ENCODE measurements around the gene ANKFY1. TPM values are rescaled to one million over a fixed set of nuclear protein-coding genes. Genes with fewer than 3 reads are reported as not detected.

The ANKFY1 gene
- total and polyA plus RNA-seq, 9 of the 15 experiments (the other 6 are each of a cell fraction or from before 2014, with no cell fraction given) = 4.3 to 25.6 (median 12.2) TPM

GRCh38 chr17:4150096-4150495 lies 113.7 kb downstream of the ANKFY1 start:
- no peaks in the 10 kb centered on the region for H3K79me2 ChIP-seq (ENCODE audit: control insufficient read depth, insufficient read depth, low read length)
- H3K27me3 ChIP-seq (ENCODE audit: control insufficient read depth in 2 of 2, insufficient read depth in 2 of 2, low read length in 2 of 2) = no peaks in the 10 kb centered on the region
- BruUV-seq (replicated peaks) = no TSS peak
- no peak overlapping the region for H3K4me3 ChIP-seq
- no peaks in the 10 kb centered on the region for H3K36me3 ChIP-seq (ENCODE audit: control insufficient read depth, insufficient read depth, low read length)
- no peaks in the 10 kb centered on the region; a peak in 2 of 5 replicates for H3K4me1 ChIP-seq (replicated peaks in 1 of 2; ENCODE audit: control insufficient read depth in 2 of 2, insufficient read depth in 2 of 2, low read length in 2 of 2)
- no peaks in the 10 kb centered on the region for H4K20me1 ChIP-seq (replicated peaks; ENCODE audit: control insufficient read depth, insufficient read depth, low read length)
- in situ Hi-C loops (cut with MboI) = no loop called here
- H3K4me2 ChIP-seq (ENCODE audit: insufficient read depth, low read length) = no peak overlapping the region
- intact Hi-C loops (cut with micrococcal nuclease) = no loop called here
- TF ChIP-seq RBM15 (IDR thresholded peaks at IDR 0.05; ENCODE audit: insufficient read depth, low read length) (no peak), CTCFL (IDR thresholded peaks at IDR 0.05; ENCODE audit: borderline replicate concordance, insufficient read depth, low read depth, low read length, poor library complexity, severe bottlenecking) (peak; percentile 31), GABPA (tag; conservative IDR thresholded peaks at IDR 0.05; ENCODE audit: low read depth) (no peak), JUNB (CRISPR knock-in tag; conservative IDR thresholded peaks at IDR 0.05) (no peak), CTCF (IDR thresholded peaks at IDR 0.05 in 2 of 3, conservative IDR thresholded peaks at IDR 0.05 in 1 of 3; ENCODE audit: insufficient read depth in 2 of 3, low read depth in 1 of 3, low read length in 3 of 3) (0 out of 6 replicates have a peak, but pooled peaks of 1 of the 3 experiments have one; percentile 2), BACH1 (tag; IDR thresholded peaks at IDR 0.05) (no peak)
- no peaks in the 10 kb centered on the region for H3K9me1 ChIP-seq (ENCODE audit: control insufficient read depth, insufficient read depth, low read length)
- H2AFZ ChIP-seq (ENCODE audit: low read depth, low read length) = no peak overlapping the region
- no peak overlapping the region for H3K9ac ChIP-seq (ENCODE audit: insufficient read depth in 1 of 2, low read depth in 2 of 2, low read length in 2 of 2)
- FAIRE-seq (no peak), DNase-seq (ENCODE audit: extremely low read depth in 1 of 4, low spot score in 3 of 4) (no peak), ATAC-seq (0 out of 3 replicates have a peak, but pooled peaks have one; percentile 35)
- no peaks in the 10 kb centered on the region for H3K9me3 ChIP-seq (replicated peaks; ENCODE audit: control insufficient read depth, insufficient read depth, low read depth, low read length)
- ChIA-PET POLR2A (no interaction called here), CTCF (ENCODE audit: low intra/inter-chr PET ratio) (no interaction called here)
- WGBS (ENCODE audit: insufficient coverage, low coverage, missing lambda C conversion rate) = 32% methylated on average over 5 of the region's 6 CpGs
- H3K27ac ChIP-seq (ENCODE audit: extremely low read depth, low read depth, low read length) = no peak overlapping the region

Measured in K562 (cell line).